Erythroblast (primary cell): ENCODE results near the gene ACKR3.

ENCODE experiments used
- GATA1 ChIP-seq: IDR thresholded peaks from 2 replicates; pipeline ENCODE4 v1.6.1; 2011; ENCODE audit warnings: low read depth, mild to moderate bottlenecking, control low read depth, low read length, moderate library complexity
- POLR2A ChIP-seq: IDR thresholded peaks from 2 replicates; pipeline ENCODE4 v1.6.1; 2011; ENCODE audit warnings: mild to moderate bottlenecking, low read length

- TF ChIP-seq POLR2A: no peak
- no peak for TF ChIP-seq GATA1
These were observed 46.4 kb downstream of the ACKR3 start for GRCh38 chr2:236616031-236616430.
